Vagina (tissue), 2 donors: ENCODE results near the gene TTC39C. TPM values are rescaled to one million over a fixed set of nuclear protein-coding genes. Genes with fewer than 3 reads are reported as not detected.
A peak's percentile ranks its signal among the peaks of the same experiment; 100 is the strongest.

Experiments
- DNase-seq, 2 donors: peaks; one replicate each; pipeline ENCODE4 v3.0.0-alpha.2; 2017; ENCODE audit errors: extremely low spot score in 2 of 2
- H3K27ac ChIP-seq: fragments of 200-600 bp; sonication (generic); one replicate; pipeline ENCODE4 v1.5.1; 2019
- H3K27me3 ChIP-seq: fragments of 200-600 bp; sonication (generic); one replicate; pipeline ENCODE4 v1.5.1; 2019
- H3K36me3 ChIP-seq, 2 donors: fragments of 200-600 bp; sonication (generic); one replicate each; pipeline ENCODE4 v1.5.1; 2017 to 2019
- H3K4me1 ChIP-seq: fragments of 200-600 bp; sonication (generic); one replicate; pipeline ENCODE4 v1.5.1; 2019
- H3K4me3 ChIP-seq, 2 donors: fragments of 200-600 bp; sonication (generic); 1 replicate in 1 of 2; 2 replicates in 1 of 2; pipeline ENCODE4 v1.5.1; 2016 to 2019
- H3K9me3 ChIP-seq: fragments of 200-600 bp; sonication (generic); one replicate; pipeline ENCODE4 v1.5.1; 2019
- POLR2A ChIP-seq, 2 donors: fragments of 450-650 bp; IDR thresholded peaks; one replicate each; pipeline ENCODE4 v1.6.1; 2017; ENCODE audit warnings: antibody characterized with exemption in 2 of 2, mild to moderate bottlenecking in 2 of 2, moderate library complexity in 2 of 2
- POLR2AphosphoS5 ChIP-seq, 2 donors: sonication (generic); formaldehyde crosslinking; IDR thresholded peaks; one replicate each; pipeline ENCODE4 v1.9.0; 2017; ENCODE audit warnings: antibody characterized with exemption in 2 of 2, mild to moderate bottlenecking in 2 of 2, low read depth in 1 of 2; ENCODE audit not compliant: insufficient read depth in 1 of 2
- intact Hi-C: fragments of 100-400 bp; cut with DNase I; formaldehyde crosslinking; loops from one replicate; pipeline ENCODE4 v1.15.1; 2023
- total RNA-seq: library from RNA; depleted of rRNA; stranded (reverse); fragments of >200 nt; gene quantifications from one replicate; pipeline ENCODE4 v1.2.3, GENCODE V29; 2016
- TF ChIP-seq, protein P1 (sequence below), 3 experiments: fragments of 450-650 bp in 2 of 3; fragments of 200-600 bp in 1 of 3; sonication (generic) in 1 of 3; IDR thresholded peaks; one replicate each; pipeline ENCODE4 v1.5.1; 2017 to 2019; ENCODE audit warnings: antibody characterized with exemption in 3 of 3, mild to moderate bottlenecking in 2 of 3, moderate library complexity in 2 of 3

TTC39C gene
- total RNA-seq, 1 donor from 2014 or later, result 42.5 TPM

- no peak overlapping the region for H3K4me3 ChIP-seq
- no peak for DNase-seq
- peaks cover 18% of the 10 kb centered on the region for H3K4me1 ChIP-seq
- no peaks in the 10 kb centered on the region for H3K27me3 ChIP-seq
- intact Hi-C loops, result no loop called here
- no peaks in the 10 kb centered on the region for H3K9me3 ChIP-seq
- no peaks in the 10 kb centered on the region for H3K36me3 ChIP-seq
- H3K27ac ChIP-seq, result no peak overlapping the region
- TF ChIP-seq POLR2AphosphoS5 (IDR thresholded peaks at IDR 0.05; ENCODE audit: insufficient read depth in 1 of 2, low read depth in 1 of 2) (no peak), POLR2A (IDR thresholded peaks at IDR 0.05) (no peak)
- TF ChIP-seq, protein P1, sequence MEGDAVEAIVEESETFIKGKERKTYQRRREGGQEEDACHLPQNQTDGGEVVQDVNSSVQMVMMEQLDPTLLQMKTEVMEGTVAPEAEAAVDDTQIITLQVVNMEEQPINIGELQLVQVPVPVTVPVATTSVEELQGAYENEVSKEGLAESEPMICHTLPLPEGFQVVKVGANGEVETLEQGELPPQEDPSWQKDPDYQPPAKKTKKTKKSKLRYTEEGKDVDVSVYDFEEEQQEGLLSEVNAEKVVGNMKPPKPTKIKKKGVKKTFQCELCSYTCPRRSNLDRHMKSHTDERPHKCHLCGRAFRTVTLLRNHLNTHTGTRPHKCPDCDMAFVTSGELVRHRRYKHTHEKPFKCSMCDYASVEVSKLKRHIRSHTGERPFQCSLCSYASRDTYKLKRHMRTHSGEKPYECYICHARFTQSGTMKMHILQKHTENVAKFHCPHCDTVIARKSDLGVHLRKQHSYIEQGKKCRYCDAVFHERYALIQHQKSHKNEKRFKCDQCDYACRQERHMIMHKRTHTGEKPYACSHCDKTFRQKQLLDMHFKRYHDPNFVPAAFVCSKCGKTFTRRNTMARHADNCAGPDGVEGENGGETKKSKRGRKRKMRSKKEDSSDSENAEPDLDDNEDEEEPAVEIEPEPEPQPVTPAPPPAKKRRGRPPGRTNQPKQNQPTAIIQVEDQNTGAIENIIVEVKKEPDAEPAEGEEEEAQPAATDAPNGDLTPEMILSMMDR (IDR thresholded peaks at IDR 0.05), result no peak
Observed at GRCh38 chr18:23983112-23983511, 31.4 kb upstream of the TTC39C start.

- Histone ChIP-seq H3K4me3 (no peak overlapping the region), H3K4me1 (peaks cover 12% of the 10 kb centered on the region), H3K36me3 (no peaks in the 10 kb centered on the region), H3K27ac (no peak overlapping the region), H3K9me3 (no peaks in the 10 kb centered on the region), H3K27me3 (no peaks in the 10 kb centered on the region)
- intact Hi-C loops, result no loop called here
- TF ChIP-seq POLR2AphosphoS5 (IDR thresholded peaks at IDR 0.05; ENCODE audit: insufficient read depth in 1 of 2, low read depth in 1 of 2) (no peak), POLR2A (IDR thresholded peaks at IDR 0.05) (no peak)
- TF ChIP-seq, protein P1 (IDR thresholded peaks at IDR 0.05), result no peak
- DNase-seq, result no peak
Observed at GRCh38 chr18:23986600-23987359, 27.8 kb upstream of the TTC39C start.

GRCh38 chr18:23990474-23991410, 23.8 kb upstream of the TTC39C start:
- no peaks in the 10 kb centered on the region for H3K36me3 ChIP-seq
- H3K27me3 ChIP-seq, result no peaks in the 10 kb centered on the region
- intact Hi-C loops, result no loop called here
- no peak for DNase-seq
- TF ChIP-seq POLR2A (IDR thresholded peaks at IDR 0.05), result no peak
- TF ChIP-seq, protein P1 (IDR thresholded peaks at IDR 0.05), result no peak
- TF ChIP-seq POLR2AphosphoS5 (IDR thresholded peaks at IDR 0.05; ENCODE audit: insufficient read depth in 1 of 2, low read depth in 1 of 2), result no peak
- no peak overlapping the region for H3K4me3 ChIP-seq
- no peak overlapping the region for H3K27ac ChIP-seq
- no peaks in the 10 kb centered on the region for H3K9me3 ChIP-seq
- H3K4me1 ChIP-seq, result peaks cover 11% of the 10 kb centered on the region

DNA sequence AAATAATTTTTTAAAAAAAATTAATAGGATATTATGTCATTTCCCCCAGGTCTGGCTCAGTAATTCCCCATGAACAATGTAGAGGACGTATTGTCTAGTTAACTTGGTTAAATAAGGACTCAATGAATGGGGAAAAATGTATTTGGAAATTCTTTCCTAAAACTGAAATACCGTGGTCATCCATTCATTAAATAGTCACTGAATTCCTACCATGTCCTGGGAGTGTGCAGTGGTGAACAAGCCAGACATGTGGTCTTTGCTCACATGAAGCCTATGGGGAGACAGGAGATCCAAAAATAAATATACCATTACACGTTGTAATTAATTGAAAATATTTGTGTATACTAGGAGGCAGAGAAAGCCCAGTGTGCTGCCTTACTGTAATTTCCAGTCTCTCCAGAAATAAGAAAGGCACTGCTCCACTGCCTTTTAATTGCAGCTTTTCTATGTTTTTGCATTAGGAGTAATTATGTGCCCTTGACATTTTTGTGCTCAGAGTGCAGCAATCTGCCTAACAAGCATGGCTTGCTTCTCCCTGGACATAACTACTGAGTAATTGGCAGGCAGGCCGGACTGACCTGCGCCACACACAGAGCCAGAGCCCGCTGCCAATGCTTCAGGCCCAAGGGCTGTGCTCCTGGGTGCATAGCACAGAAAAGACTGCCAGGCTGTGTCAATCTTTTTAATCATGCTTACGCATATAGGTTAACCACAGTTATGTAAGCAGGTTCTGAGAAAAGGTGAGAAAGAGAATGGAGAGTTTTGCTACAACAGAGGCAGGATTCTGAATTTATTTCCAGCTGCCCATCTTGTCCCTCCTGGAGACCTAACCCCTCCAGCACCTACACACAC, 22.2 kb upstream of the TTC39C start:
- Histone ChIP-seq H3K27ac (peak overlapping the region; percentile 1), H3K4me1 (peaks cover 11% of the 10 kb centered on the region), H3K36me3 (no peaks in the 10 kb centered on the region), H3K9me3 (no peaks in the 10 kb centered on the region), H3K27me3 (no peaks in the 10 kb centered on the region), H3K4me3 (no peak overlapping the region)
- intact Hi-C loops, result no loop called here
- no peak for DNase-seq
- TF ChIP-seq POLR2A (IDR thresholded peaks at IDR 0.05) (no peak), POLR2AphosphoS5 (IDR thresholded peaks at IDR 0.05; ENCODE audit: insufficient read depth in 1 of 2, low read depth in 1 of 2) (peak in 1 of 2 donors; percentile 56)

GRCh38 chr18:23992941-23993280, 21.6 kb upstream of the TTC39C start:
- DNase-seq, result no peak
- Histone ChIP-seq H3K27ac (peak overlapping the region; percentile 1), H3K36me3 (no peaks in the 10 kb centered on the region), H3K4me1 (peaks cover 15% of the 10 kb centered on the region), H3K9me3 (no peaks in the 10 kb centered on the region), H3K27me3 (no peaks in the 10 kb centered on the region), H3K4me3 (no peak overlapping the region)
- intact Hi-C loops, result no loop called here
- TF ChIP-seq POLR2AphosphoS5 (IDR thresholded peaks at IDR 0.05; ENCODE audit: insufficient read depth in 1 of 2, low read depth in 1 of 2), result no peak
- no peak for TF ChIP-seq POLR2A (IDR thresholded peaks at IDR 0.05)
- TF ChIP-seq, protein P1 (IDR thresholded peaks at IDR 0.05), result no peak
